Prostate gland (tissue), 2 donors: ENCODE results near the gene SPNS2.

Experiments used
- POLR2A ChIP-seq: fragments of 450-650 bp; IDR thresholded peaks from one replicate; pipeline ENCODE4 v1.6.1; 2016; ENCODE audit warnings: antibody characterized with exemption, mild to moderate bottlenecking
- TF ChIP-seq, protein P1 (sequence below), 4 experiments: fragments of 200-600 bp in 2 of 4; fragments of 450-650 bp in 2 of 4; sonication (generic) in 2 of 4; IDR thresholded peaks; 1 replicate in 3 of 4; 2 replicates in 1 of 4; pipeline ENCODE4 v1.5.1; 2016 to 2019; ENCODE audit warnings: antibody characterized with exemption in 4 of 4, mild to moderate bottlenecking in 2 of 4, moderate library complexity in 2 of 4

DNA sequence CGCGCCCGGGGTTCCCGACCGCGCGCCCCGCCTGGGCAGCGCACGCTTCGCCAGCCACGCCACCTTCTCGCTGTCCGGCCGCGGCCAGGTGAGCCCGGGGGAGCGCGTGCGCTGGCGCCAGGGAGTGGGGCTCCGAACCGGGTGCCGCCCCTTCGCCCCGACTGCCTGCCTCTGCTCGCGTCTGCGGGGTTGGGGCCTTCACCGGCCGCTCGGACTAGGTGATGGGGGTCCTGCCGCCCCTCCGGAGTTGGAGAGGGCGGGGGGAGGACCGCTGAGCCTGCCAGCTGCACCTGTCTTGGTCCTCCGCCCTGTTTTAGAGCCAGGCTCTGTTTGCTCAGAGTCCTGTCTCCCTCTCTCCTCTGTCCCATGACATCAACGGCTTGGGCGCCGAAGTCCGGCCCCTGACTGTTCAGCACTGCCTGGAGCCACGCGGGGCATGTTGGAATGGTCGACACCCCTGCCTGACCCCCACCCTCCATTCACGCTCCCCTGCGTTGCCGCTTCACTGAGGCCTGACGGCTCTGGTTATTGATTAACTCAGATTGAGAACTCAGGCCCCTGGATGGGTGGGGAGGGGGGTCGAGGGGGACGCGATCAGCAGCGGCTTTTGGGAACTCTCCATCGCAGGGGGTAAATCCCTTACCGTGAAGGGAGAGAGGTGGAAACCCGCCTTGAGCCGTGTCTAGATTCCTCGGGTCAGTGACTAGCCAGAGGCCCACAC, 86.4 kb downstream of the SPNS2 start:
- TF ChIP-seq POLR2A = no peak
- TF ChIP-seq, protein P1, sequence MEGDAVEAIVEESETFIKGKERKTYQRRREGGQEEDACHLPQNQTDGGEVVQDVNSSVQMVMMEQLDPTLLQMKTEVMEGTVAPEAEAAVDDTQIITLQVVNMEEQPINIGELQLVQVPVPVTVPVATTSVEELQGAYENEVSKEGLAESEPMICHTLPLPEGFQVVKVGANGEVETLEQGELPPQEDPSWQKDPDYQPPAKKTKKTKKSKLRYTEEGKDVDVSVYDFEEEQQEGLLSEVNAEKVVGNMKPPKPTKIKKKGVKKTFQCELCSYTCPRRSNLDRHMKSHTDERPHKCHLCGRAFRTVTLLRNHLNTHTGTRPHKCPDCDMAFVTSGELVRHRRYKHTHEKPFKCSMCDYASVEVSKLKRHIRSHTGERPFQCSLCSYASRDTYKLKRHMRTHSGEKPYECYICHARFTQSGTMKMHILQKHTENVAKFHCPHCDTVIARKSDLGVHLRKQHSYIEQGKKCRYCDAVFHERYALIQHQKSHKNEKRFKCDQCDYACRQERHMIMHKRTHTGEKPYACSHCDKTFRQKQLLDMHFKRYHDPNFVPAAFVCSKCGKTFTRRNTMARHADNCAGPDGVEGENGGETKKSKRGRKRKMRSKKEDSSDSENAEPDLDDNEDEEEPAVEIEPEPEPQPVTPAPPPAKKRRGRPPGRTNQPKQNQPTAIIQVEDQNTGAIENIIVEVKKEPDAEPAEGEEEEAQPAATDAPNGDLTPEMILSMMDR (IDR thresholded peaks at IDR 0.05) = no peak
